Upper lobe of left lung (tissue), 6 donors: ENCODE measurements around the gene IKZF3. TPM values are rescaled to one million over a fixed set of nuclear protein-coding genes. Genes with fewer than 3 reads are reported as not detected.

ENCODE experiments used
- ATAC-seq, 2 donors: fragments of 200-7000 bp; cut with Tn5 transposase; one replicate each; pipeline ENCODE4 v1.9.1; 2022; ENCODE audit warnings: mild to moderate bottlenecking in 2 of 2, moderate library complexity in 2 of 2; ENCODE audit not compliant: low FRiP score in 2 of 2
- DNase-seq, 2 donors: peaks; one replicate each; pipeline ENCODE4 v3.0.0-alpha.2; 2019 to 2020
- H3K27ac ChIP-seq, 4 donors: fragments of 200-600 bp; sonication (generic); one replicate each; pipeline ENCODE4 v1.5.1; 2016 to 2019
- H3K27me3 ChIP-seq, 4 donors: fragments of 200-600 bp; sonication (generic); one replicate each; pipeline ENCODE4 v1.5.1; 2017 to 2019
- H3K36me3 ChIP-seq, 4 donors: fragments of 200-600 bp; sonication (generic); one replicate each; pipeline ENCODE4 v1.5.1; 2016 to 2019
- H3K4me1 ChIP-seq, 4 donors: fragments of 200-600 bp; sonication (generic); one replicate each; pipeline ENCODE4 v1.5.1; 2018 to 2019
- H3K4me3 ChIP-seq, 4 donors: fragments of 200-600 bp; sonication (generic); one replicate each; pipeline ENCODE4 v1.5.1; 2017 to 2019; ENCODE audit warnings: mild to moderate bottlenecking in 2 of 4, moderate library complexity in 1 of 4
- H3K9me3 ChIP-seq, 4 donors: fragments of 200-600 bp; sonication (generic); one replicate each; pipeline ENCODE4 v1.5.1; 2018 to 2019
- EP300 ChIP-seq, 4 donors: sonication (generic); formaldehyde crosslinking; IDR thresholded peaks; one replicate each; pipeline ENCODE4 v1.5.1; 2017; ENCODE audit warnings: antibody characterized with exemption in 4 of 4, control low read depth in 2 of 4
- POLR2A ChIP-seq, 4 donors: fragments of 450-650 bp; IDR thresholded peaks; one replicate each; pipeline ENCODE4 v1.5.1; 2016 to 2017; ENCODE audit warnings: antibody characterized with exemption in 4 of 4, mild to moderate bottlenecking in 2 of 4
- POLR2AphosphoS5 ChIP-seq, 2 donors: sonication (generic); formaldehyde crosslinking; IDR thresholded peaks; one replicate each; pipeline ENCODE4 v1.5.1; 2017; ENCODE audit warnings: antibody characterized with exemption in 2 of 2
- WGBS, 2 donors: methylation state at CpG; one replicate each; pipeline ENCODE4 v1.1.5; 2017 to 2018; 5-methylcytosine and 5-hydroxymethylcytosine counted together
- total RNA-seq, 6 donors: library from RNA; depleted of rRNA in 4 of 6; stranded (reverse); fragments of >200 nt in 4 of 6; gene quantifications; one replicate each; pipeline versions ENCODE4 v1.1.0 to v1.2.1, GENCODE V29; 2016 to 2021
- TF ChIP-seq, protein P1 (sequence below), 6 experiments: fragments of 450-650 bp in 4 of 6; fragments of 200-600 bp in 2 of 6; sonication (generic) in 2 of 6; IDR thresholded peaks; one replicate each; pipeline ENCODE4 v1.5.1; 2016 to 2019; ENCODE audit warnings: antibody characterized with exemption in 6 of 6
- donor health status: DM: no; HTN: no; CAD: no; lungs with moderate emphysema.
- donor health status: DM: no; HTN: yes; CAD: no; lungs with severe emphysema.

The IKZF3 gene
- total RNA-seq, 6 donors from 2014 or later, result 2.2 to 14.9 (median 4.9) TPM

DNA sequence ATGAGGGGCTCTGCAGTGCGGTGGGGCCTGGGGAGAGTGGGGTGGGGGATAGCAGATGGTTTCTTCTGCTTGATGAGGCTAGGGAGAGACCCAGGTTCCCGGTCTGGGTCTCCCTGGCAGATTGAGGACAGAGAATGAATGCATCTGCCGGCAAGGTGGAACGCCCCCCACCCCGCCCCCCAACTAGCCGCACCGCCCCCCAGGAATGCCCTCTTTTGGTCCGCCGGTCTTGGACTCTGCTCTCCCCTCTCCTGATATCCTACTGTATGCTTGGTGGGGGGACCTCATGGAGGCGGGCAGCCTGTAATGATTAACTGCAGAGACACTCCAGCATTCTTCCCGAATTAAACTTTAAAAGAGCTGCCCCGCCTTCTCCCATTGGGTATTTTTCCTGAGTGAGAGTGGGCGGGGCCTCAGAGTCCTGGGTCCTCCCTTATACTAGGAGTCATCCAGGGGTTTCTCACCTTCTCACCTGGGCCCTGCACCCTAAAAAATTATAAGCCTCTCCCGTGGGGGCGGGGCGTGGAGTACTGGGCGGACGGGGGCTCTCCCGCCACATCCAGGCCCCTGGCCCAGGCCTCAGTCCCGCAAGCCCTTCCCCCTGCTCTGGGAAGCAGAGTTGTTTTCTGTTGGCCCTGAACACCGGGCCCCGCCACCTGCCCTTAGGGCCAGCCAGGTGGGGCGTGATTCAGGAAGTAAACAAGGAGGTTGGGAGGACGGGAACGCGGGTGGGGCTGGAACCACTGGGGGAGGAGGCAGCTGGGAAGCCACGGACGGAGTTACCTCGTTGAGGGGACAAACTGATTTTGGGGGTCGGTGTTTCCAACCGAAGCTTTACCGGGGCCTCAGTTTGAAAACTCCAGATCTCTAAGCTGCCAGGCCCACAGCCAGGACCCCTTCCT lies 124.9 kb downstream of the IKZF3 start:
- peaks cover 0 to 29% (median 12%) of the 10 kb centered on the region in 4 donors for H3K27me3 ChIP-seq
- TF ChIP-seq POLR2AphosphoS5 (IDR thresholded peaks at IDR 0.05) (peak in 1 of 2 donors; percentile 17), POLR2A (IDR thresholded peaks at IDR 0.05) (peak in 1 of 4 donors; percentile 54)
- TF ChIP-seq, protein P1, sequence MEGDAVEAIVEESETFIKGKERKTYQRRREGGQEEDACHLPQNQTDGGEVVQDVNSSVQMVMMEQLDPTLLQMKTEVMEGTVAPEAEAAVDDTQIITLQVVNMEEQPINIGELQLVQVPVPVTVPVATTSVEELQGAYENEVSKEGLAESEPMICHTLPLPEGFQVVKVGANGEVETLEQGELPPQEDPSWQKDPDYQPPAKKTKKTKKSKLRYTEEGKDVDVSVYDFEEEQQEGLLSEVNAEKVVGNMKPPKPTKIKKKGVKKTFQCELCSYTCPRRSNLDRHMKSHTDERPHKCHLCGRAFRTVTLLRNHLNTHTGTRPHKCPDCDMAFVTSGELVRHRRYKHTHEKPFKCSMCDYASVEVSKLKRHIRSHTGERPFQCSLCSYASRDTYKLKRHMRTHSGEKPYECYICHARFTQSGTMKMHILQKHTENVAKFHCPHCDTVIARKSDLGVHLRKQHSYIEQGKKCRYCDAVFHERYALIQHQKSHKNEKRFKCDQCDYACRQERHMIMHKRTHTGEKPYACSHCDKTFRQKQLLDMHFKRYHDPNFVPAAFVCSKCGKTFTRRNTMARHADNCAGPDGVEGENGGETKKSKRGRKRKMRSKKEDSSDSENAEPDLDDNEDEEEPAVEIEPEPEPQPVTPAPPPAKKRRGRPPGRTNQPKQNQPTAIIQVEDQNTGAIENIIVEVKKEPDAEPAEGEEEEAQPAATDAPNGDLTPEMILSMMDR (IDR thresholded peaks at IDR 0.05), result no peak
- H3K36me3 ChIP-seq, result no peaks in the 10 kb centered on the region
- H3K9me3 ChIP-seq, result no peaks in the 10 kb centered on the region
- peaks cover 6 to 49% (median 26%) of the 10 kb centered on the region in 4 donors for H3K4me1 ChIP-seq
- ATAC-seq (peak; percentile 63 to 76), DNase-seq (peak; percentile 81 to 87)
- H3K4me3 ChIP-seq, result peak overlapping the region in 3 of 4 donors; percentile 47 to 59 (median 50)
- 13 to 15% methylated on average over 12 to 26 of the region's 32 CpGs for WGBS, 2 donors
- H3K27ac ChIP-seq, result peak overlapping the region; percentile 49 to 82 (median 78)

DNA sequence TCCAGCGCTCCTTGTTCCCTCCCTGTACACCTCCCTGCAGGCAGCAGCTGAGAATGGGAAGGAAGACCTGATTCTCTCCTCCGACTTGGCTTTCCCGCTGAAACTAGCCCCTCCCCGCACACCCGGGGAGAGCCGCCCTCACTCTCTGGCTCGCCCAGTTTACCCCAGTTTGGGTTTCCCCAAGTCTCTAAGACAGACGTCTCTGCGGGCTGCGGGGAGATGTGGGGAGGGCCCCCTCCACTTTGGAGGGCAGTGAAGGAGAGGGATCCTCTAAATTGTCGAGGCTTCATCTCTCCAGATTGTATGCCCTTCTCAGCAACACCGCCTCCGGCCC lies 125.6 kb downstream of the IKZF3 start:
- peaks cover 6 to 49% (median 26%) of the 10 kb centered on the region in 4 donors for H3K4me1 ChIP-seq
- peaks cover 0 to 29% (median 12%) of the 10 kb centered on the region in 4 donors for H3K27me3 ChIP-seq
- no peaks in the 10 kb centered on the region for H3K9me3 ChIP-seq
- WGBS, 2 donors, result 0 to 8% methylated on average over 8 to 12 of the region's 13 CpGs
- ATAC-seq (peak; percentile 38 to 47), DNase-seq (peak in 1 of 2 donors; percentile 67)
- no peaks in the 10 kb centered on the region for H3K36me3 ChIP-seq
- H3K4me3 ChIP-seq, result peak overlapping the region in 3 of 4 donors; percentile 47 to 59 (median 50)
- H3K27ac ChIP-seq, result peak overlapping the region; percentile 49 to 82 (median 78)
- TF ChIP-seq EP300 (IDR thresholded peaks at IDR 0.05), result no peak
- TF ChIP-seq, protein P1 (IDR thresholded peaks at IDR 0.05), result no peak
- TF ChIP-seq POLR2A (IDR thresholded peaks at IDR 0.05), result no peak
- no peak for TF ChIP-seq POLR2AphosphoS5 (IDR thresholded peaks at IDR 0.05)

DNA sequence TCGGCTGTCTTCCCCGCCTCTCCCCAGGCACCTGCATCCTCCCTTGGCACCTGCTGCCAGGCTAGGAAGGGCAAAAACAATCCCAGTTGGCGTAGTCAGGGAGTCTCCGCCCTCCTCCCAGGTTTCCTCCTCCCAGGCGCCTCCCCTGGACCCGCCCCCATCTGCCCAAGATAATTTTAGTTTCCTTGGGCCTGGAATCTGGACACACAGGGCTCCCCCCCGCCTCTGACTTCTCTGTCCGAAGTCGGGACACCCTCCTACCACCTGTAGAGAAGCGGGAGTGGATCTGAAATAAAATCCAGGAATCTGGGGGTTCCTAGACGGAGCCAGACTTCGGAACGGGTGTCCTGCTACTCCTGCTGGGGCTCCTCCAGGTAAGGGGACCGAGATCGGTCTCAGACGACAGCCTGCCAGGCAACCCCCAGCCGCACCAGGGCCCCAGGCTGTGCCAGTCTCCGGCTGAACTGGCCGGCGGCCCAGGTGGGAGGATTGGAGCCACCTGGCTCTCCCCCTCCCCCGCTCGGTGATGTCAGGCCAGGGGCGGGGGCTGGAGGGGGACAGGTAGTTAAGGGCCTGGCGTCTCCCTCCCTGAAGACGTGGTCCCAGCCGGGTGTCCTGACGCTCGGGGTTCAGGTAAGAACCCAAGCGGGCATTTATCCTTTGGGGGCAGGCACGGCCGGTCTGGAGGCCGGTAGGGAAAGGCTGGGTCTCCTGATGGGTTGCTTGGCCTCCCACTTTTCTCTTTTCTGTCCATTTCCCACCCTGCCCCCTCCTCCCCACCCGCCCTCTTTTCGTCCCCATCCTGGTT lies 126.1 kb downstream of the IKZF3 start, which contains the start of gene GRB7:
Gene GRB7 (plus strand): TSS at position 179 of the 808 bp plus-strand sequence. CDS start 4,364 bp downstream, outside the sequence.
- ATAC-seq (peak; percentile 54 to 84), DNase-seq (peak; percentile 86 to 90)
- Histone ChIP-seq H3K9me3 (no peaks in the 10 kb centered on the region), H3K4me3 (peak within 1 kb of the TSS; percentile 10 to 59 (median 48)), H3K27ac (peak within 1 kb of the TSS; percentile 49 to 82 (median 78)), H3K36me3 (no peaks in the 10 kb centered on the region), H3K4me1 (peaks cover 6 to 49% (median 26%) of the 10 kb centered on the region in 4 donors), H3K27me3 (peaks cover 0 to 29% (median 12%) of the 10 kb centered on the region in 4 donors)
- TF ChIP-seq POLR2AphosphoS5 (IDR thresholded peaks at IDR 0.05), result peak; percentile 24 to 58
- TF ChIP-seq POLR2A (IDR thresholded peaks at IDR 0.05), result peak in 3 of 4 donors; percentile 13 to 78 (median 28)
- no peak for TF ChIP-seq EP300 (IDR thresholded peaks at IDR 0.05)
- WGBS, 2 donors, result 14 to 18% methylated on average over 15 to 29 of the region's 34 CpGs

DNA sequence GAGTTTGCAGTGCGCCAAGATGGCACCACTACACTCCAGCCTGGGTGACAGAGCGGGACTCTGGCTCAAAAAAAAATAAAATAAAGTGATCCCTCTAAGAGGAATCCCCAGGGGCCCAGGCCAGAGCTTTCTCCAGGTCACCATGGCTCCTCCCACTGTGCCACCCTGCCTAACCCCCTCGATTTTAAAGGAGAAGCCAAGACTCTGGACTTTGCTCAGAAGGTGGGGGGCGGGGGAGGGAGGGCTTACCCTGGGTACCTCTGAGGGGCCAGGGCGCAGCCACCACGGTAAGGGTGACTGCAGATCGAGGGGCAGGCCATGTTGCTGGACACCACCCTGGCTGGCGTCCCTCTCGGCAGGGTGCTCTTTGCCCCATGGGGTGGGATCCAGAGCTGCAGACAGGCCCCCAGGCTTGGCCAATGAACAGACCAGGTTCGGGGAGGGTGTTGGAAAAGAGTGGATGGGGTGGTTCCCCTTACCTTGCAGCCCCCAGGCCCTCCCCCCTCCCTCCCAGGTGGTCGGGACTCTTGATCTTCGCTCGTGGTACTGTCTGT lies 126.8 kb downstream of the IKZF3 start:
- no peaks in the 10 kb centered on the region for H3K9me3 ChIP-seq
- H3K4me1 ChIP-seq, result peaks cover 6 to 49% (median 26%) of the 10 kb centered on the region in 4 donors
- H3K36me3 ChIP-seq, result no peaks in the 10 kb centered on the region
- peak overlapping the region; percentile 42 to 82 (median 62) for H3K27ac ChIP-seq
- TF ChIP-seq POLR2A (IDR thresholded peaks at IDR 0.05), result no peak
- TF ChIP-seq EP300 (IDR thresholded peaks at IDR 0.05), result no peak
- TF ChIP-seq, protein P1 (IDR thresholded peaks at IDR 0.05), result no peak
- TF ChIP-seq POLR2AphosphoS5 (IDR thresholded peaks at IDR 0.05), result no peak
- peak overlapping the region in 3 of 4 donors; percentile 47 to 59 (median 50) for H3K4me3 ChIP-seq
- 48 to 59% methylated on average over 9 to 10 of the region's 13 CpGs for WGBS, 2 donors
- H3K27me3 ChIP-seq, result peaks cover 0 to 29% (median 12%) of the 10 kb centered on the region in 4 donors
- no peak for DNase-seq
- peak in 1 of 2 donors; percentile 0 for ATAC-seq
